ENCODE results near the gene NADK2.

Gene NADK2

GRCh38 chr5:36236801-36237200, 4.9 kb downstream of the NADK2 start:
- H3K9me3 ChIP-seq (ENCODE audit: control insufficient read depth, low read length): no peaks in the 10 kb centered on the region
- no peak overlapping the region for H3K4me3 ChIP-seq (ENCODE audit: insufficient read depth, low read depth, low read length)
- no peak overlapping the region for H3K27ac ChIP-seq (ENCODE audit: insufficient read depth, low read depth, low read length, poor library complexity, severe bottlenecking)
- no peaks in the 10 kb centered on the region for H3K27me3 ChIP-seq (ENCODE audit: control insufficient read depth, insufficient read depth, low read length, poor library complexity, severe bottlenecking)
- H3K36me3 ChIP-seq (ENCODE audit: control insufficient read depth, insufficient read depth, low read length): no peaks in the 10 kb centered on the region
- H3K4me1 ChIP-seq (ENCODE audit: control insufficient read depth, insufficient read depth, low read length): peaks cover 6% of the 10 kb centered on the region

- WGBS, 2 experiments: 90 to 92% methylated on average over 3 of the region's 3 CpGs
- Histone ChIP-seq H3K27ac (ENCODE audit: insufficient read depth, low read depth, low read length, poor library complexity, severe bottlenecking) (no peak overlapping the region), H3K27me3 (ENCODE audit: control insufficient read depth, insufficient read depth, low read length, poor library complexity, severe bottlenecking) (no peaks in the 10 kb centered on the region), H3K4me1 (ENCODE audit: control insufficient read depth, insufficient read depth, low read length) (peaks cover 7% of the 10 kb centered on the region), H3K9me3 (ENCODE audit: control insufficient read depth, low read length) (no peaks in the 10 kb centered on the region), H3K36me3 (ENCODE audit: control insufficient read depth, insufficient read depth, low read length) (no peaks in the 10 kb centered on the region), H3K4me3 (ENCODE audit: insufficient read depth, low read depth, low read length) (no peak overlapping the region)
Measured at GRCh38 chr5:36232533-36232932, 9.2 kb downstream of the NADK2 start.

- H3K4me3 ChIP-seq (ENCODE audit: insufficient read depth, low read depth, low read length): no peak overlapping the region
- H3K27me3 ChIP-seq (ENCODE audit: control insufficient read depth, insufficient read depth, low read length, poor library complexity, severe bottlenecking): no peaks in the 10 kb centered on the region
- H3K4me1 ChIP-seq (ENCODE audit: control insufficient read depth, insufficient read depth, low read length): peaks cover 7% of the 10 kb centered on the region
- WGBS, 2 experiments: 86% methylated on average over 1 of the region's 1 CpG; no CpG with 5 or more reads in 1 of the 2 experiments
- H3K9me3 ChIP-seq (ENCODE audit: control insufficient read depth, low read length): no peaks in the 10 kb centered on the region
- no peak overlapping the region for H3K27ac ChIP-seq (ENCODE audit: insufficient read depth, low read depth, low read length, poor library complexity, severe bottlenecking)
- H3K36me3 ChIP-seq (ENCODE audit: control insufficient read depth, insufficient read depth, low read length): no peaks in the 10 kb centered on the region
Measured at GRCh38 chr5:36230151-36230790, 11.5 kb downstream of the NADK2 start.

GRCh38 chr5:36228505-36228904, 13.2 kb downstream of the NADK2 start:
- Histone ChIP-seq H3K36me3 (ENCODE audit: control insufficient read depth, insufficient read depth, low read length) (peaks cover 3% of the 10 kb centered on the region), H3K9me3 (ENCODE audit: control insufficient read depth, low read length) (no peaks in the 10 kb centered on the region), H3K4me1 (ENCODE audit: control insufficient read depth, insufficient read depth, low read length) (peaks cover 7% of the 10 kb centered on the region), H3K27me3 (ENCODE audit: control insufficient read depth, insufficient read depth, low read length, poor library complexity, severe bottlenecking) (no peaks in the 10 kb centered on the region), H3K27ac (ENCODE audit: insufficient read depth, low read depth, low read length, poor library complexity, severe bottlenecking) (no peak overlapping the region), H3K4me3 (ENCODE audit: insufficient read depth, low read depth, low read length) (no peak overlapping the region)
- 93 to 95% methylated on average over 7 of the region's 7 CpGs for WGBS, 2 experiments

GRCh38 chr5:36227046-36227445, 14.7 kb downstream of the NADK2 start:
- Histone ChIP-seq H3K9me3 (ENCODE audit: control insufficient read depth, low read length) (no peaks in the 10 kb centered on the region), H3K4me3 (ENCODE audit: insufficient read depth, low read depth, low read length) (no peak overlapping the region), H3K27ac (ENCODE audit: insufficient read depth, low read depth, low read length, poor library complexity, severe bottlenecking) (no peak overlapping the region), H3K4me1 (ENCODE audit: control insufficient read depth, insufficient read depth, low read length) (peaks cover 7% of the 10 kb centered on the region), H3K36me3 (ENCODE audit: control insufficient read depth, insufficient read depth, low read length) (peaks cover 3% of the 10 kb centered on the region), H3K27me3 (ENCODE audit: control insufficient read depth, insufficient read depth, low read length, poor library complexity, severe bottlenecking) (no peaks in the 10 kb centered on the region)

- WGBS, 2 experiments: 94 to 100% methylated on average over 1 of the region's 1 CpG
- no peaks in the 10 kb centered on the region for H3K27me3 ChIP-seq (ENCODE audit: control insufficient read depth, insufficient read depth, low read length, poor library complexity, severe bottlenecking)
- H3K27ac ChIP-seq (ENCODE audit: insufficient read depth, low read depth, low read length, poor library complexity, severe bottlenecking): no peak overlapping the region
- peaks cover 3% of the 10 kb centered on the region for H3K36me3 ChIP-seq (ENCODE audit: control insufficient read depth, insufficient read depth, low read length)
- no peak overlapping the region for H3K4me3 ChIP-seq (ENCODE audit: insufficient read depth, low read depth, low read length)
- no peaks in the 10 kb centered on the region for H3K9me3 ChIP-seq (ENCODE audit: control insufficient read depth, low read length)
- no peaks in the 10 kb centered on the region for H3K4me1 ChIP-seq (ENCODE audit: control insufficient read depth, insufficient read depth, low read length)
Measured at GRCh38 chr5:36222620-36223019, 19.1 kb downstream of the NADK2 start.

- Histone ChIP-seq H3K36me3 (ENCODE audit: control insufficient read depth, insufficient read depth, low read length) (peaks cover 5% of the 10 kb centered on the region), H3K9me3 (ENCODE audit: control insufficient read depth, low read length) (no peaks in the 10 kb centered on the region)
Measured at GRCh38 chr5:36217988-36218387, 23.7 kb downstream of the NADK2 start.

GRCh38 chr5:36217567-36217966, 24.2 kb downstream of the NADK2 start:
- Histone ChIP-seq H3K4me3 (ENCODE audit: insufficient read depth, low read depth, low read length) (no peak overlapping the region), H3K36me3 (ENCODE audit: control insufficient read depth, insufficient read depth, low read length) (peaks cover 9% of the 10 kb centered on the region), H3K9me3 (ENCODE audit: control insufficient read depth, low read length) (no peaks in the 10 kb centered on the region), H3K27ac (ENCODE audit: insufficient read depth, low read depth, low read length, poor library complexity, severe bottlenecking) (no peak overlapping the region), H3K27me3 (ENCODE audit: control insufficient read depth, insufficient read depth, low read length, poor library complexity, severe bottlenecking) (no peaks in the 10 kb centered on the region), H3K4me1 (ENCODE audit: control insufficient read depth, insufficient read depth, low read length) (no peaks in the 10 kb centered on the region)
- 92 to 100% methylated on average over 1 of the region's 1 CpG for WGBS, 2 experiments

More at GRCh38 chr5:36217988-36218387, 23.7 kb downstream of the NADK2 start:
- Histone ChIP-seq H3K4me1 (ENCODE audit: control insufficient read depth, insufficient read depth, low read length) (no peaks in the 10 kb centered on the region), H3K27ac (ENCODE audit: insufficient read depth, low read depth, low read length, poor library complexity, severe bottlenecking) (no peak overlapping the region), H3K27me3 (ENCODE audit: control insufficient read depth, insufficient read depth, low read length, poor library complexity, severe bottlenecking) (no peaks in the 10 kb centered on the region), H3K4me3 (ENCODE audit: insufficient read depth, low read depth, low read length) (no peak overlapping the region)
- 100% methylated on average over 1 of the region's 1 CpG for WGBS, 2 experiments

- no peaks in the 10 kb centered on the region for H3K4me1 ChIP-seq (ENCODE audit: control insufficient read depth, insufficient read depth, low read length)
- no peaks in the 10 kb centered on the region for H3K9me3 ChIP-seq (ENCODE audit: control insufficient read depth, low read length)
- 89 to 100% methylated on average over 2 of the region's 2 CpGs for WGBS, 2 experiments
- H3K4me3 ChIP-seq (ENCODE audit: insufficient read depth, low read depth, low read length): no peak overlapping the region
- H3K27ac ChIP-seq (ENCODE audit: insufficient read depth, low read depth, low read length, poor library complexity, severe bottlenecking): no peak overlapping the region
- no peaks in the 10 kb centered on the region for H3K27me3 ChIP-seq (ENCODE audit: control insufficient read depth, insufficient read depth, low read length, poor library complexity, severe bottlenecking)
- peaks cover 10% of the 10 kb centered on the region for H3K36me3 ChIP-seq (ENCODE audit: control insufficient read depth, insufficient read depth, low read length)
Measured at GRCh38 chr5:36215910-36216309, 25.8 kb downstream of the NADK2 start.

GRCh38 chr5:36214436-36214835, 27.3 kb downstream of the NADK2 start:
- peaks cover 10% of the 10 kb centered on the region for H3K36me3 ChIP-seq (ENCODE audit: control insufficient read depth, insufficient read depth, low read length)
- no peaks in the 10 kb centered on the region for H3K27me3 ChIP-seq (ENCODE audit: control insufficient read depth, insufficient read depth, low read length, poor library complexity, severe bottlenecking)
- H3K9me3 ChIP-seq (ENCODE audit: control insufficient read depth, low read length): no peaks in the 10 kb centered on the region
- no peak overlapping the region for H3K4me3 ChIP-seq (ENCODE audit: insufficient read depth, low read depth, low read length)
- H3K27ac ChIP-seq (ENCODE audit: insufficient read depth, low read depth, low read length, poor library complexity, severe bottlenecking): no peak overlapping the region
- 86 to 100% methylated on average over 2 to 3 of the region's 3 CpGs for WGBS, 2 experiments
- H3K4me1 ChIP-seq (ENCODE audit: control insufficient read depth, insufficient read depth, low read length): no peaks in the 10 kb centered on the region

GRCh38 chr5:36209664-36210063, 32.1 kb downstream of the NADK2 start:
- Histone ChIP-seq H3K36me3 (ENCODE audit: control insufficient read depth, insufficient read depth, low read length) (peaks cover 7% of the 10 kb centered on the region), H3K27ac (ENCODE audit: insufficient read depth, low read depth, low read length, poor library complexity, severe bottlenecking) (no peak overlapping the region), H3K27me3 (ENCODE audit: control insufficient read depth, insufficient read depth, low read length, poor library complexity, severe bottlenecking) (no peaks in the 10 kb centered on the region), H3K4me1 (ENCODE audit: control insufficient read depth, insufficient read depth, low read length) (no peaks in the 10 kb centered on the region), H3K9me3 (ENCODE audit: control insufficient read depth, low read length) (no peaks in the 10 kb centered on the region), H3K4me3 (ENCODE audit: insufficient read depth, low read depth, low read length) (no peak overlapping the region)
- 86% methylated on average over 1 of the region's 3 CpGs; no CpG with 5 or more reads in 1 of the 2 experiments for WGBS, 2 experiments
